K562 (cell line): ENCODE results near the gene XPR1. TPM values are rescaled to one million over a fixed set of nuclear protein-coding genes. Genes with fewer than 3 reads are reported as not detected.
A peak's percentile ranks its signal among the peaks of the same experiment; 100 is the strongest.

ENCODE experiments used
- ATAC-seq: fragments of 200-7000 bp; cut with Tn5 transposase; 3 replicates; pipeline ENCODE4 v1.9.1; 2020; ENCODE audit warnings: moderate library complexity
- BruUV-seq: library from RNA; stranded (reverse); fragments of 400-500 nt; replicated peaks from 2 replicates; lab custom pipeline; 2021; lab: Mats Ljungman, UMichigan
- CTCF ChIA-PET: fragments of 300-600 bp; formaldehyde crosslinking; extraction: SDS; loops from one replicate; lab custom pipeline; 2021; ENCODE audit warnings: low intra/inter-chr PET ratio; lab: Yijun Ruan, JAX
- POLR2A ChIA-PET: fragments of 300-600, 350-650 bp; sonication (Branson Sonifier 250); formaldehyde crosslinking; extraction: SDS; loops from one replicate; lab custom pipeline; 2021; ENCODE audit warnings: antibody characterized with exemption, inconsistent platforms; lab: Yijun Ruan, JAX
- DNase-seq, 4 experiments: peaks; one replicate each; pipeline versions ENCODE4 v3.0.0 to v3.0.0-alpha.2; 2011 to 2018; ENCODE audit warnings: low spot score in 3 of 4, mixed read lengths in 3 of 4; ENCODE audit errors: extremely low read depth in 1 of 4
- FAIRE-seq: peaks from 2 replicates; lab custom pipeline; 2011; peaks lifted over from hg19 to GRCh38; lab: Jason Lieb, UNC
- H2AFZ ChIP-seq: 2 replicates; pipeline ENCODE4 v1.6.0; 2011; ENCODE audit warnings: low read depth, low read length, control low read depth, inconsistent platforms
- H3K27ac ChIP-seq: fragments of 200-600 bp; 3 replicates; pipeline ENCODE4 v1.8.0; 2011; ENCODE audit warnings: low read depth, mild to moderate bottlenecking, control low read depth, inconsistent platforms, low read length, moderate library complexity, mixed read lengths; ENCODE audit errors: extremely low read depth
- H3K27me3 ChIP-seq, 2 experiments: fragments of 300-600 bp in 1 of 2; 2 replicates in 1 of 2; 3 replicates in 1 of 2; pipeline versions ENCODE4 v1.6.0 to v1.8.0; 2011; ENCODE audit warnings: inconsistent platforms in 2 of 2, low read length in 2 of 2, mild to moderate bottlenecking in 1 of 2, mixed read lengths in 1 of 2, moderate library complexity in 1 of 2; ENCODE audit not compliant: control insufficient read depth in 2 of 2, insufficient read depth in 2 of 2
- H3K36me3 ChIP-seq: fragments of 300-600 bp; 3 replicates; pipeline ENCODE4 v1.8.0; 2011; ENCODE audit warnings: mild to moderate bottlenecking, low read length, inconsistent platforms; ENCODE audit not compliant: control insufficient read depth, insufficient read depth
- H3K4me1 ChIP-seq, 2 experiments: fragments of 200-600 bp in 1 of 2; replicated peaks in 1 of 2; 2 replicates in 1 of 2; 3 replicates in 1 of 2; pipeline versions ENCODE4 v1.5.1 to v1.8.0; 2011; ENCODE audit warnings: inconsistent platforms in 2 of 2, low read length in 2 of 2, mild to moderate bottlenecking in 1 of 2, mixed read lengths in 1 of 2, moderate library complexity in 1 of 2; ENCODE audit not compliant: control insufficient read depth in 2 of 2, insufficient read depth in 2 of 2
- H3K4me2 ChIP-seq: 2 replicates; pipeline ENCODE4 v1.6.1; 2011; ENCODE audit warnings: low read length, control low read depth, inconsistent platforms, mixed read lengths; ENCODE audit not compliant: insufficient read depth
- H3K4me3 ChIP-seq: fragments of 200-600 bp; sonication (generic), shearing (Covaris generic); 2 replicates; pipeline ENCODE4 v1.5.1; 2016; ENCODE audit warnings: control low read depth, inconsistent platforms
- H3K79me2 ChIP-seq: fragments of 200-600 bp; 3 replicates; pipeline ENCODE4 v1.8.0; 2011; ENCODE audit warnings: low read length, inconsistent platforms; ENCODE audit not compliant: control insufficient read depth, insufficient read depth
- H3K9ac ChIP-seq, 2 experiments: 2 replicates each; pipeline versions ENCODE4 v1.6.0 to v1.6.1; 2011; ENCODE audit warnings: low read depth in 2 of 2, low read length in 2 of 2, control low read depth in 1 of 2, inconsistent platforms in 1 of 2, mild to moderate bottlenecking in 1 of 2, mixed read lengths in 1 of 2; ENCODE audit not compliant: insufficient read depth in 1 of 2
- H3K9me1 ChIP-seq: one replicate; pipeline ENCODE4 v1.6.0; 2011; ENCODE audit warnings: inconsistent platforms, mild to moderate bottlenecking, low read length, moderate library complexity; ENCODE audit not compliant: control insufficient read depth, insufficient read depth
- H3K9me3 ChIP-seq: replicated peaks from 2 replicates; pipeline ENCODE4 v1.5.1; 2011; ENCODE audit warnings: low read depth, low read length, inconsistent platforms; ENCODE audit not compliant: control insufficient read depth, insufficient read depth
- H4K20me1 ChIP-seq: replicated peaks from 2 replicates; pipeline ENCODE4 v1.6.1; 2011; ENCODE audit warnings: low read length, inconsistent platforms, mixed read lengths; ENCODE audit not compliant: control insufficient read depth, insufficient read depth
- DPF2 ChIP-seq: fragments of 450-650 bp; IDR thresholded peaks from 2 replicates; pipeline ENCODE4 v1.6.1; 2016
- RERE ChIP-seq: sonication (generic); formaldehyde crosslinking; IDR thresholded peaks from 2 replicates; pipeline ENCODE4 v1.8.0; 2023; ENCODE audit warnings: missing genetic modification reagents, mild to moderate bottlenecking, borderline replicate concordance
- SREBF2 ChIP-seq: sonication (generic); formaldehyde crosslinking; IDR thresholded peaks from 2 replicates; pipeline ENCODE4 v1.4.0; 2020; ENCODE audit warnings: mild to moderate bottlenecking, missing genetic modification reagents
- SRSF3 ChIP-seq: fragments of 200-400 bp; formaldehyde crosslinking; IDR thresholded peaks from 2 replicates; pipeline ENCODE4 v1.6.1; 2016; ENCODE audit warnings: mild to moderate bottlenecking, low read length, moderate library complexity; ENCODE audit not compliant: insufficient read depth
- TEAD2 ChIP-seq: fragments of 450-650 bp; IDR thresholded peaks from 2 replicates; pipeline ENCODE4 v1.6.1; 2016; ENCODE audit warnings: missing genetic modification characterization, control low read depth, missing compliant biosample characterization
- ZNF407 ChIP-seq: fragments of 450-650 bp; IDR thresholded peaks from 2 replicates; pipeline ENCODE4 v1.6.1; 2016; ENCODE audit warnings: low read depth
- WGBS: fragments of 100-300 bp; shearing (Covaris generic); methylation state at CpG from one replicate; pipeline ENCODE4 v1.1.6; 2016; ENCODE audit warnings: low coverage, mixed read lengths; ENCODE audit not compliant: insufficient coverage; ENCODE audit errors: missing lambda C conversion rate; 5-methylcytosine and 5-hydroxymethylcytosine counted together
- in situ Hi-C: fragments of 300-500 bp; cut with MboI; formaldehyde crosslinking; loops from 4 replicates; pipeline ENCODE4 v1.15.0; 2018; ENCODE audit warnings: inconsistent platforms, mixed read lengths
- intact Hi-C: fragments of 100-400 bp; cut with micrococcal nuclease; formaldehyde crosslinking; loops from 2 replicates; pipeline ENCODE4 v1.14.2; 2022
- polyA plus RNA-seq, 8 experiments: library from polyadenylated mRNA; depleted of rRNA in 4 of 8; stranded (reverse) in 5 of 8; unstranded in 3 of 8; fragments of >200 nt; fragmentation: Nextera tagmentation in 2 of 8; fragmentation: Illumina TruSeq in 1 of 8; extraction: Ambion mirVana in 2 of 8; extraction: Trizol in 1 of 8; gene quantifications; 2 replicates each; pipeline versions ENCODE4 v1.2.1 to v1.2.3, GENCODE V29; 2011 to 2014; ENCODE audit warnings: inconsistent platforms in 1 of 8, missing spikeins in 1 of 8
- total RNA-seq, 7 experiments: library from RNA; depleted of rRNA in 6 of 7; stranded (reverse); fragments of >200 nt in 6 of 7; fragmentation: Illumina TruSeq in 2 of 7; extraction: Trizol in 2 of 7; gene quantifications; 2 replicates each; pipeline versions ENCODE4 v1.2.1 to v1.2.3, GENCODE V29; 2011 to 2021; ENCODE audit warnings: low replicate concordance in 1 of 7

XPR1 gene
- total and polyA plus RNA-seq, 9 of the 15 experiments (the other 6 are each of a cell fraction or from before 2014, with no cell fraction given): 3.0 to 66.2 (median 38.6) TPM

DNA sequence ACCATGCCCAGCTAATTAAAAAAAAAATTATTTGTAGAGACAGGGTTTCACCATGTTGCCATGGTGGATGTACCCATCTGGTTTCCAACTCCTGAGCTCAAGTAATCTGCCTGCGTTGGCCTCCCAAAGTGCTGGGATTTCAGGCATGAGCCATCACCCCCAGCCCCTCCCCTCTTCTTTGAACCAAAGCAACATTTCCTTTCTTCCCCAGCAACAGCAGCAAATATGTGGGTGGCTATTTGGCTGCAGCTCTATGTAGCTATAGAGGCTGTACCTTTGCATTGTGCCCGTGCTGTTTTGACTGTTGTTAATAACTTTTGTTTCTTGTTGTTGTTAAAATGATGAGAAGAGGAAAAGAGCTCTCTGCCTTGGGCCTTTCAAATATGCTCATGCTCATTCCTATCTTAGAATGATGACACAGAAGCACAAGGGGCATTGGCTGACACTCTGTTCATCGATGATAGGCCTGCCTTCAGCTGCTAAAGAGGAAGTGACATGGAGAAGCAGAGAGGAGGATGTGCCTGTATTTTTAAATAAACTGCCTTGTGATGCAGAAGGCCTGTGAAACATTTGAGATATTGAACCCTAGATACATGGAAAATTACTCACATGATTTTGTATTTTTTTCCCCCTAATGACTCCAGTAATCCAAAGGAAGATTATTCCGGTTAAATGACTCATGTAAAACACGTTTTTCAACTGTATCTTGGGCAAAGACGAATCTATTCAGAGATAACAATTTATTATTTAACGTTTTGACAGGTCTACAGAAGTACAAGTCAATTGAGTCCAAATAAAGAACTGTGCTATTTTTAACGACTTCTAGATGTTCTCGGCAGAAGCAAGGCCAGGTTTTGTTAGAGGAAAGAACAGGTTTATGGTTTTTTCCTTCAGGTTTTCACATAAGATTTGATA is 20.5 kb upstream of the XPR1 start:
- H3K9me1 ChIP-seq: no peaks in the 10 kb centered on the region
- no peak overlapping the region for H3K4me3 ChIP-seq
- peak; percentile 93 for FAIRE-seq
- DNase-seq: peak; percentile 79 to 94 (median 83)
- ATAC-seq: peak; percentile 87
- peak overlapping the region; percentile 91 for H3K27ac ChIP-seq
- H3K36me3 ChIP-seq: no peaks in the 10 kb centered on the region
- peak overlapping the region in 1 of 2 experiments; percentile 79; a peak in 2 of 4 replicates for H3K9ac ChIP-seq
- in situ Hi-C loops: no loop called here
- no peaks in the 10 kb centered on the region for H4K20me1 ChIP-seq
- no peaks in the 10 kb centered on the region for H3K9me3 ChIP-seq
- H3K4me2 ChIP-seq: peak overlapping the region; percentile 81
- peak overlapping the region; percentile 94 for H2AFZ ChIP-seq
- ChIA-PET CTCF (no interaction called here), POLR2A (interaction anchor here (0.7 to 3.0 kb wide), 14 partner anchors 8 to 370 kb away, joined by 3 to 19 read pairs (median 4); partner anchors contain the start of genes ACBD6 and XPR1)
- H3K4me1 ChIP-seq: peaks cover 12 to 54% of the 10 kb centered on the region in 2 experiments
- BruUV-seq: TSS peak; percentile 84
- no peaks in the 10 kb centered on the region for H3K27me3 ChIP-seq
- intact Hi-C loops: loop anchor here (1.0 to 2.0 kb wide), 3 partner anchors 20 to 48 kb away; no protein-coding TSS in a partner anchor
- no peaks in the 10 kb centered on the region for H3K79me2 ChIP-seq
- WGBS: 0% methylated on average over 9 of the region's 9 CpGs
- no peak for TF ChIP-seq ZNF407
- TF ChIP-seq SRSF3: no peak
- TF ChIP-seq TEAD2: no peak
- TF ChIP-seq RERE: no peak
- peak; percentile 77 for TF ChIP-seq DPF2
- no peak for TF ChIP-seq SREBF2 (CRISPR knock-in tag)
